ENCODE results near the gene DHX9.

DHX9 gene

GRCh38 chr1:182910143-182910542 is 71.0 kb downstream of the DHX9 start:
- TF ChIP-seq Cebpa-rat (IDR thresholded peaks at IDR 0.05), result no peak
- Histone ChIP-seq H3K4me1 (no peaks in the 10 kb centered on the region), H3K9me3 (peaks cover 16% of the 10 kb centered on the region; the same call in 1 of the 2 replicates), H3K4me2 (no peak overlapping the region), H3K27ac (no peak overlapping the region), H3K36me3 (no peaks in the 10 kb centered on the region), H3K9ac (no peak overlapping the region), H4K20me1 (no peaks in the 10 kb centered on the region), H3K4me3 (no peak overlapping the region), H3K27me3 (no peaks in the 10 kb centered on the region)

- no peak overlapping the region for H3K27ac ChIP-seq
- no peaks in the 10 kb centered on the region for H3K36me3 ChIP-seq
- H3K4me2 ChIP-seq, result no peak overlapping the region
- H3K27me3 ChIP-seq, result no peaks in the 10 kb centered on the region
- no peak overlapping the region for H3K9ac ChIP-seq
- H3K4me1 ChIP-seq, result peaks cover 11% of the 10 kb centered on the region
- H3K4me3 ChIP-seq, result no peak overlapping the region
- peaks cover 16% of the 10 kb centered on the region; the same call in 1 of the 2 replicates for H3K9me3 ChIP-seq
- TF ChIP-seq Cebpa-rat (IDR thresholded peaks at IDR 0.05), result no peak
- H4K20me1 ChIP-seq, result no peaks in the 10 kb centered on the region
Measured at GRCh38 chr1:182913401-182913800, 74.3 kb downstream of the DHX9 start.

- H3K9ac ChIP-seq, result no peak overlapping the region
- H3K4me1 ChIP-seq, result peaks cover 11% of the 10 kb centered on the region
- peak overlapping the region; percentile 21 for H3K4me2 ChIP-seq
- H3K36me3 ChIP-seq, result no peaks in the 10 kb centered on the region
- H3K9me3 ChIP-seq, result peaks cover 12% of the 10 kb centered on the region; the same call in 1 of the 2 replicates
- no peak overlapping the region for H3K4me3 ChIP-seq
- H4K20me1 ChIP-seq, result no peaks in the 10 kb centered on the region
- no peak overlapping the region for H3K27ac ChIP-seq
- H3K27me3 ChIP-seq, result no peaks in the 10 kb centered on the region
- TF ChIP-seq Cebpa-rat (IDR thresholded peaks at IDR 0.05), result no peak
Measured at GRCh38 chr1:182917378-182917777, 78.2 kb downstream of the DHX9 start.

- H3K4me2 ChIP-seq, result no peak overlapping the region
- no peak overlapping the region for H3K27ac ChIP-seq
- no peaks in the 10 kb centered on the region for H3K4me1 ChIP-seq
- H4K20me1 ChIP-seq, result no peaks in the 10 kb centered on the region
- no peak overlapping the region for H3K4me3 ChIP-seq
- no peaks in the 10 kb centered on the region for H3K27me3 ChIP-seq
- TF ChIP-seq Cebpa-rat (IDR thresholded peaks at IDR 0.05), result no peak
- H3K36me3 ChIP-seq, result no peaks in the 10 kb centered on the region
- H3K9ac ChIP-seq, result no peak overlapping the region
- H3K9me3 ChIP-seq, result no peaks in the 10 kb centered on the region
Measured at GRCh38 chr1:182925661-182926060, 86.5 kb downstream of the DHX9 start.

GRCh38 chr1:182927693-182928433 is 88.7 kb downstream of the DHX9 start:
- Histone ChIP-seq H3K27me3 (no peaks in the 10 kb centered on the region), H3K4me3 (no peak overlapping the region), H3K4me1 (no peaks in the 10 kb centered on the region), H3K27ac (no peak overlapping the region), H3K9me3 (no peaks in the 10 kb centered on the region), H3K36me3 (no peaks in the 10 kb centered on the region), H4K20me1 (no peaks in the 10 kb centered on the region), H3K9ac (no peak overlapping the region), H3K4me2 (no peak overlapping the region)
- no peak for TF ChIP-seq Cebpa-rat (IDR thresholded peaks at IDR 0.05)

- H3K9ac ChIP-seq, result no peak overlapping the region
- H4K20me1 ChIP-seq, result no peaks in the 10 kb centered on the region
- TF ChIP-seq Cebpa-rat (IDR thresholded peaks at IDR 0.05), result no peak
- H3K4me2 ChIP-seq, result no peak overlapping the region
- H3K27ac ChIP-seq, result no peak overlapping the region
- no peaks in the 10 kb centered on the region for H3K4me1 ChIP-seq
- peaks cover 3% of the 10 kb centered on the region; the same call in 1 of the 2 replicates for H3K9me3 ChIP-seq
- H3K36me3 ChIP-seq, result no peaks in the 10 kb centered on the region
- no peaks in the 10 kb centered on the region for H3K27me3 ChIP-seq
- no peak overlapping the region for H3K4me3 ChIP-seq
Measured at GRCh38 chr1:182930985-182931384, 91.8 kb downstream of the DHX9 start.

GRCh38 chr1:182935716-182936115 is 96.6 kb downstream of the DHX9 start:
- Histone ChIP-seq H3K4me1 (no peaks in the 10 kb centered on the region), H3K9me3 (peaks cover 3% of the 10 kb centered on the region; the same call in 1 of the 2 replicates), H3K9ac (no peak overlapping the region), H3K36me3 (no peaks in the 10 kb centered on the region), H3K4me2 (no peak overlapping the region), H3K27me3 (no peaks in the 10 kb centered on the region), H3K27ac (no peak overlapping the region), H3K4me3 (no peak overlapping the region), H4K20me1 (no peaks in the 10 kb centered on the region)
- TF ChIP-seq Cebpa-rat (IDR thresholded peaks at IDR 0.05), result no peak
